Cardiac fibroblast (primary cell): ENCODE results near the gene CENPP.
A peak's percentile ranks its signal among the peaks of the same experiment; 100 is the strongest.

Experiments
- DNase-seq, 2 donors: peaks; one replicate each; pipeline versions ENCODE4 v3.0.0 to v3.0.0-alpha.2; 2010; ENCODE audit warnings: low read depth in 2 of 2
- H3K4me3 ChIP-seq, 2 donors: replicated peaks in 1 of 2; 1 replicate in 1 of 2; 2 replicates in 1 of 2; pipeline ENCODE4 v1.5.1; 2011; ENCODE audit warnings: low read depth in 2 of 2, low read length in 2 of 2, mild to moderate bottlenecking in 2 of 2, moderate library complexity in 1 of 2
- TF ChIP-seq, protein P1 (sequence below): IDR thresholded peaks from one replicate; pipeline ENCODE4 v1.5.1; 2011; ENCODE audit warnings: low read depth, mild to moderate bottlenecking, low read length, inconsistent platforms

CENPP gene

DNA sequence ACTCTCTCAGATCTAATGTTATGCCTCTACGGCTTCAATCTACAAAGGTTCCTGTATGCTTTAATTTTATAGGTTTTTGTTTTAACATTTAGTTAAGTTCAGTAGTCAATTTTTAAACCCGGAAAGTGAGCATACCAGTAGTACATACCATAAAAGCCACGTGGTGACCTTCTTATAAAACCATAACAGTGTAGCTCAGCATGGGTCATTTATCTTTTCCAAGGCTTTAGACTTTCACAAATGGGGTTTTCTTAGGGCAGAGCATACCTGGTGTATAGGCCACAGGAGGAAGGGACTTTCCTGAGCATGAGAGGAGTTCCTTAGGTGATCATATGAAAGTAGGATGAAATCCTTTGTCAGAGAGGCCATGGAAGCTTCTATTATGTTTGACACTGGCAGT is 186.9 kb downstream of the CENPP start:
- TF ChIP-seq, protein P1, sequence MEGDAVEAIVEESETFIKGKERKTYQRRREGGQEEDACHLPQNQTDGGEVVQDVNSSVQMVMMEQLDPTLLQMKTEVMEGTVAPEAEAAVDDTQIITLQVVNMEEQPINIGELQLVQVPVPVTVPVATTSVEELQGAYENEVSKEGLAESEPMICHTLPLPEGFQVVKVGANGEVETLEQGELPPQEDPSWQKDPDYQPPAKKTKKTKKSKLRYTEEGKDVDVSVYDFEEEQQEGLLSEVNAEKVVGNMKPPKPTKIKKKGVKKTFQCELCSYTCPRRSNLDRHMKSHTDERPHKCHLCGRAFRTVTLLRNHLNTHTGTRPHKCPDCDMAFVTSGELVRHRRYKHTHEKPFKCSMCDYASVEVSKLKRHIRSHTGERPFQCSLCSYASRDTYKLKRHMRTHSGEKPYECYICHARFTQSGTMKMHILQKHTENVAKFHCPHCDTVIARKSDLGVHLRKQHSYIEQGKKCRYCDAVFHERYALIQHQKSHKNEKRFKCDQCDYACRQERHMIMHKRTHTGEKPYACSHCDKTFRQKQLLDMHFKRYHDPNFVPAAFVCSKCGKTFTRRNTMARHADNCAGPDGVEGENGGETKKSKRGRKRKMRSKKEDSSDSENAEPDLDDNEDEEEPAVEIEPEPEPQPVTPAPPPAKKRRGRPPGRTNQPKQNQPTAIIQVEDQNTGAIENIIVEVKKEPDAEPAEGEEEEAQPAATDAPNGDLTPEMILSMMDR, result no peak
- DNase-seq, result peak in 1 of 2 donors; percentile 11
- no peak overlapping the region for H3K4me3 ChIP-seq

DNA sequence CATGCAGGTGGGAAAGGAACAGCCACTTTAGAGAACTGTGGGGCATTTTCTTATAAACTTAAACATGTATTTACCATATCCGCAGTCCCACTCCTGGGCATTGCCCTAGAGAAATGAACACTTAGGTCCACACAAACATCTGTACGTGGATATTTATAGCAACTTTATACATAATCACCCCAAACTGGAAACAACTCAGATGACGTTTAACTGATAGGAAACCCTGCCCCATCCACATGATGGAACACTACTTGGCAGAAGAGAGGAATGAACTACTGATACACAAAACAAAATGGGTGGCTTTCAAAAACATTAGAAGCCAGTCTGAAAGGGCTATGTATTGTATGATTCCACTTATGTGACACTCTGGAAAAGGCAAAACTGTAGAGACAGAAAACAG is 187.6 kb downstream of the CENPP start:
- DNase-seq, result peak in 1 of 2 donors; percentile 37
- TF ChIP-seq, protein P1, result no peak

DNA sequence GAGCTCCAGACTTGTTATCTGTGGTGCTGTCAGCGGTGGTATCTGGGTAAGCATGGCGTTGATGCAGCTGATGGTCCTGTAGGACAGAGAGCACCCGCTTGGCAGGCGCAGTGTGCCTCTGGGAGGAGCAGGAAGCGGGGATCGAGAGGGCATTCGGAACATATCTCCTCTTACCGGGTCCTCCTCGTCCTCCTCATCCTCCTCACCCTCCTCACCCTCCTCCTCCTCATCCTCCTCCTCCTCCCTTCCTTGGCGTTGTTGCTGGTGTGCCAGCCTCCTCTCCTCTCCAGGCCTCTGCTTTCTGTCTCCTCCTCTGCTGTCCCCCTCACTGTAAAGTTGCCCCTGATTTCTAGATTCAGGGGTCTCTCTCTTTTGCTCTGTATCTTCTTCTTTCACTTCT is 188.9 kb downstream of the CENPP start:
- H3K4me3 ChIP-seq, result no peak overlapping the region
- no peak for DNase-seq
- TF ChIP-seq, protein P1, result no peak

More for the DNA sequence above, 187.6 kb downstream of the CENPP start:
- no peak overlapping the region for H3K4me3 ChIP-seq

DNA sequence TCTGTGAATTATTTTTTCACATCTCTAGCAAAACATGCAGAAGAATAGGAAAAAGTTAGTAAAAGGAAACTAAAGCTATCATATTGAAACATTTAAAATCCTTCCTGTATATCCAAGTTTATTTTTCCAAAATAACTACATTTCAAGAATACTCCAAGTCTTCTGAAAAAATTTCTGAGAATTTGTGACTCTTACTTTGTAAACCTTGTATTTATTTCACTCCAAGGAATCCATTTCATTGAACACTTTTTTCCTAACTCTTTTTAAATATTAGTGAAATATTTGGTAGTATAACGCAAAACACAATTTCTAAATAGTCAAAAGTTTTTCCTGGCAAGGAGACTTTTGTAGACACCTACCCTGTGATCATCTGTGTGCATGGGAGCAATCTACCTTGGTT is 190.8 kb downstream of the CENPP start:
- DNase-seq, result no peak
- no peak overlapping the region for H3K4me3 ChIP-seq
- TF ChIP-seq, protein P1, result no peak

DNA sequence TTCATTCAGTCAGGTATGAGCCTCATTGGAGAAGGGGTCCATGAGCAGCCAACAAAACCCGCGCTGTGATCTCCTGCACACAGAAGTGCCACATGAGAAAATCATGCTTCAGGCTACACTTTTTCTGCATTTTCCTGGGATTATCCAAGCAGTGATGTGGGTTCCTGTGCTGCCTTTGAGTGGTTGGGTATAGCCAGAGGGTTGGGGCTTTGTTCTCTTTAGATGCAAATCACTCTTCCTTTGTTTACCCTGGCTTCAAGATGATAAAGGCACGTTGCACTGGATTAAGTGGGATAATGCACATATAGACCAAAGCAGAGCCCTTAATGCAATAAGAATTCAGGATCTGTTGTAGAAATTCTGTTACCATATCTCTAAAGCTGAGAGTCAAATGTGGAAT is 191.3 kb downstream of the CENPP start:
- no peak for DNase-seq
- TF ChIP-seq, protein P1, result no peak
- no peak overlapping the region for H3K4me3 ChIP-seq

DNA sequence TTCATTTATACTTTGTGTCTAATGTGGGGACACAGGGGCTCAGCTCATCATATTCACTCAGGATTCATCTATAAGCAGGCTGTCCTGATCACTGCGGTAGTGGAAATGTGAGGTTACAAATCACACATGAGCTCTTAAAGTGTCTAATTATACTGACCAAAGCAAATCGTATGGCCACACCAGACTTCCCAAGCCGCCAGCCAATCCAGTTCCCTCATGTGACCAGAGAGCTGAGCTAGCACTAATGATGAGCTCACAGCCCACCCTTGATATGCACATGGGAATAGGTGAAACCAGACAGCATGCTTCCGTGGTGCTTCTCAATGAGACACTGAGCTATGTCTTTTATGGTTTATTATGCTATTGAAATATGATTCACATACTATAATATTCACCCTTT is 192.4 kb downstream of the CENPP start:
- no peak for DNase-seq
- TF ChIP-seq, protein P1, result no peak
- H3K4me3 ChIP-seq, result no peak overlapping the region

DNA sequence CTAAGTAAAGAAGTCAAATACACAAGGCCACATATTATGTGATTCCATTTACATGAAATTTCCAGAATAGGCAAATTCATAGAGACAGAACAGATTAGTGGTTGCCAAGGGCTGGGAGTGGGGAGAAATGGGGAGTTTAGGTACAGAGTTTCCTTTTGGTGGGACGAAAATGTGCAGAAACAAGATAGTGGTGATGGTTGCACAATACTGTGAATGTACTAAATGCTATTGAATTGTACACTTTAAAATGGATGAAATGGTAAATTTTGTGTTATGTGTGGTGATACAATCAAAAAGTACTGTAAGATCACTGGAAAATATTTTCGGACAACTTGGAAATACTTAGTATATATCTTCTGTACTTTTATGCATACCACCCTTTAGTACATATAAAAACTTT is 195.1 kb downstream of the CENPP start:
- no peak for DNase-seq
- TF ChIP-seq, protein P1, result no peak
- no peak overlapping the region for H3K4me3 ChIP-seq
